Measurements from ENCODE around the gene SLC25A25.
A peak's percentile ranks its signal among the peaks of the same experiment; 100 is the strongest.
"Not testable (repeated sequence)": the region's sequence is repeated elsewhere in the genome, so short reads cannot be mapped to it uniquely, and the experiment has no call there.

The SLC25A25 gene

DNA sequence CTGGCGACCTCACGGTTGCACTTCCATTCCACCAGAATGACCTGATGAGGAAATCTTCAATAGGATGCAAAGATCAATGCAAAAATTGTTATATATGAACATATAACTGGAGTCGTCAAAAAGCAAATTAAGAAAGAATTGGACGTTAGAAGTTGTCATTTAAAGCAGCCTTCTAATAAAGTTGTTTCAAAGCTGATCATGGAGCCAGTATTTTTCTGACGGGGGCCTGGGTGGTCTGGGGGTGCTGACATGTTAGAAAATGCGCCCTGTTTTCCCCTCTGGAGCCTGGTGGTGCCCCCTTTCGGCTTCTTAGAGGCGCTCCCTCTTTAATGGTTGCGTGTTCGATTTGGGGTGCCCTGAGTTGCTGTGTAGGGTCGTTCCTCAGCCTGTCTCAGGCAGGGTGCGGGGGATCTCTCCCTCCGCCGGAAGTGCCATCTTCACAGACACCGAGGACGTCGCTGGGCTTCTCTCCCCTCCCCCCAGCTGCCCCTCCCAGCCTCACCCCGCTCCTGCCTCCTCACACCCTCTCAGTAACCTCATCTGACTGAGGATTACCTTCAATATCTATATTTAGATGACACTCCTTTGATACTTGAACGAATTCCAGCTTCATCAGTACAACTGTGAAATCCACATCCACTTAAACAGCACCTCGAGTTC, 41.1 kb downstream of the SLC25A25 start:
- DNase-seq (ENCODE audit: low spot score) = no peak

DNA sequence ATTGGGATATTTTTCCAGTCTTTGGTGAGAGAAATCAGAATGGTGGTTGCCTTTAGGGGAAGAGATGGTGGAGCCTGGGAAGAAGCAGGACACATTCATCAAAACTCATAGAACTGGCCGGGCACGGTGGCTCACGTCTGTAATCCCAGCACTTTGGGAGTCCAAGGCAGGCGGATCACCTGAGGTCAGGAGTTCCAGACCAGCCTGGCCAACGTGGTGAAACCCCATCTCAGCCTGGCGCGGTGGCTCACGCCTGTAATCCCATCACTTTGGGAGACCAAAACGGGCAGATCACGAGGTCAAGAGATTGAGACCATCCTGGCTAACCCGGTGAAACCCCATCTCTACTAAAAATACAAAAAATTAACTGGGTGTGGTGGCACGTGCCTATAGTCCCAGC, 43.7 kb downstream of the SLC25A25 start:
- not testable (repeated sequence) for DNase-seq (ENCODE audit: low spot score)

DNA sequence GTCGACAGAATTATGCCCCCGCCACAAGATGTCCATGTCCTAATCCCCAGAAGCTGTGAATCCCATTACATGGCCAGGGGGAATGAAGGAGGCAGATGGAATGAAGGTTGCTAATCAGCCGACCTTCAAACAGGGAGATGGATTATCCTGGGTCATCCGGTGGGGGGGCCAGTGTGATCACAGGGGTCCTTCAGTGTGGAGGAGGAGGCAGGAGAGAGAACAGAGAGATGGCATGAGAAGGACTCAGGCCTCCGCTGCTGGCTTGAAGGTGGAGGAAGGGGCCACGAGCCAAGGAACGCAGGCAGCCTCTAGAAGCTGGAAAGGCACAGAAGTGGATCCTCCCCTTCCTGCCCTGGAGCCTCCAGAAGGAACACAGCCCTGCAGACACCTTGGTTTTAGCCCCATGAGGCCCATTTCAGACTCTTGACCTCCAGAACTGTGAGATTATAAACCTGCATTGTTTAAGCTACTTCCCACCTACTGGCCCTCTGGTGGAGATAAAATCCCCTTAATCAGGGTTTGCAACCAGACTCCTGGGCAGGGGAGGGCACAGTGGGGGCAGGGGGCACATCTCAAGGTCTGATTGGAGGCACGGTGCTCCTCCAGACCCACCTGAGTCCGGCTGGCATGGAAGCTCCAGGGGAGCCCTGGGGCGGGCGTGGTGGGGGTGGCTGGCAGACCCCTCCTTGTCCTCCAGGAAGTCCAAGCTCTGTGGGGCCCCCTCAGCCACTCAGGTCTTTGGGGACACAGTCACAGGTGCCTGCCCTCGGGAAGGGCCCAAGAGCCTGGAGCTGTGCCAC, 45.7 kb downstream of the SLC25A25 start:
- no peak for DNase-seq (ENCODE audit: low spot score)

DNA sequence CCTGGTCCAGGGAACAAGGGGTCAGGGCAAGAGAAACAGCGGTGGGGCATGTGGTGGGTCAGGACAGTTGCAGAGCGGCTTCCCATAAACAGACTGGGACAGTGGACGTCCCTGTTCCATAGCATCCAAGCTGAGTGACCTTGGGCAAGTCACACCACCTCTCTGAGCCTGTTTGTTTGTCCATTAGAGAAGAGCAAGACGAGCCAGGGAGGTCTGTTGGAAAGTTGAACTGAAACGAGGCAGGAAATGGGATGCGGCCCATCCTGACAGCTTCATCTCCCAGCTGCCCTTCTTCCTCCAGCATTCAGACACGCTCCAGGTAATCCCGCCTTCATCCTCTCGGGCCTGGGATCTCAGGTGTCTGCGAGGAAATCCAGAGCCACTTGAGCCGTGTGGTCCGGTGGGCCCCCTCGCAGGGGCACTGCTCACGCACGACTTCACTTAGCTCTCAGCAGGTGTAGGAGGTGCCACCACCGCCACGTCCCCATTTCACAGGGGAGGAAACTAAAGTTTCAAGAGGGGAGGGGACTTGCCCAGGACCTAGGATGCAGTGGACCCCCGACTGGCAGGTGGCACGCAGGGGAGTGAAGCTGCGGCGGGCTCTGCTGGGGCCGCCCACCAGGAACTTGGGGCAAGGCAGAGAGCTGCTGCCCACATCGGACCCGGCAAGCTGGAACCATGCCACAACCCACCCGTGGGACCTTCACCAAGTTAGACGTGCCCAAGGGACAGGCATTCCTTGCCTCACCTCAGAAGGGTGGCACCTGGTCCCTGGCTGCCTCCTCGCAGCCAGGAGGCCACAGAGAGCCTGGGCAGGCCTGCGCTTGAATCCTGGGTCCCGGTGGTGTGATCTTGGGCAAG, 46.5 kb downstream of the SLC25A25 start:
- no peak for DNase-seq (ENCODE audit: low spot score)

DNA sequence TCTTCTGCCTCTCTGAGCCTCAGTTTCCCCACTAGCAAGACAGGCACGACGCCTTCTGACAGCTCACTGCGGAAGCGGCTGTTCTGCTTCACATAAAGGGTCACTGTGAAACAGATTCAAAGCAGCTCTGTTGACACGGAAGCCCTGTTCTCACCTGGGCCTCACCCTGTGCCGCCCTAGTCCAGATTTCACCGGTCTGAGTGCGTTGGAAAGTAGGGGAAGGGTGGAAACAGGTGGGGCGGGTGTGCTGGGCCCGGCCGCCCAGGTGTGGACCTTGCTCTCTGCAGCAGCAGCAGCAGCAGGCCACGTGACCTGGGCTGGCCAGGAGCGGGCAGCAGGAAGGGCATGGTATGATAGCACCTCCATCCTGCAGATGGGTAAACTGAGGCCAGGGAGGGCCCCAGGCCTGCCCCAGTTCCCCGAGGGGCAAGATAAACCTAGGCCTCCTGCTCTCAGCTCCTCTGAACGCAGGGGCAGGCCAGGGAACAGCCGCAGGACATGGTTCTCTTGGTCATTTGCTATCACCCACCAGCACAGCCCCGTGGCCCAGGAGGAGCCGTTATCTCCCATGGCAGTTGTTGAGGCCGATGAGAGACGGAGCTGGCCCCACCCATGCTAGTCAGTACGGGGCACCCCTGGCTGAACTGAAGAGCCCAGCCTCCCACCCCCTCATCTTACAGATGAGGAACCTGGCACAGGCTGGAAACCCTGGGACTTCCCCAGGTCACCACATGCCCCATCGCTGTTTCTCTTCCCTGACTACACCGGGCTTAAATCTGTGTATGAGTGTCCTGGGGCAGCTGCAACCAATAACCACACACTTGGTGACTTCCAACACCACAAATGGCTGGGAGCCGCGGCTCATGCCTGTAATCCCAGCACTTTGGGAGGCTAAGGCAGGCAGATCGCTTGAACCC, 47.4 kb downstream of the SLC25A25 start:
- peak; percentile 75 for DNase-seq (ENCODE audit: low spot score)

DNA sequence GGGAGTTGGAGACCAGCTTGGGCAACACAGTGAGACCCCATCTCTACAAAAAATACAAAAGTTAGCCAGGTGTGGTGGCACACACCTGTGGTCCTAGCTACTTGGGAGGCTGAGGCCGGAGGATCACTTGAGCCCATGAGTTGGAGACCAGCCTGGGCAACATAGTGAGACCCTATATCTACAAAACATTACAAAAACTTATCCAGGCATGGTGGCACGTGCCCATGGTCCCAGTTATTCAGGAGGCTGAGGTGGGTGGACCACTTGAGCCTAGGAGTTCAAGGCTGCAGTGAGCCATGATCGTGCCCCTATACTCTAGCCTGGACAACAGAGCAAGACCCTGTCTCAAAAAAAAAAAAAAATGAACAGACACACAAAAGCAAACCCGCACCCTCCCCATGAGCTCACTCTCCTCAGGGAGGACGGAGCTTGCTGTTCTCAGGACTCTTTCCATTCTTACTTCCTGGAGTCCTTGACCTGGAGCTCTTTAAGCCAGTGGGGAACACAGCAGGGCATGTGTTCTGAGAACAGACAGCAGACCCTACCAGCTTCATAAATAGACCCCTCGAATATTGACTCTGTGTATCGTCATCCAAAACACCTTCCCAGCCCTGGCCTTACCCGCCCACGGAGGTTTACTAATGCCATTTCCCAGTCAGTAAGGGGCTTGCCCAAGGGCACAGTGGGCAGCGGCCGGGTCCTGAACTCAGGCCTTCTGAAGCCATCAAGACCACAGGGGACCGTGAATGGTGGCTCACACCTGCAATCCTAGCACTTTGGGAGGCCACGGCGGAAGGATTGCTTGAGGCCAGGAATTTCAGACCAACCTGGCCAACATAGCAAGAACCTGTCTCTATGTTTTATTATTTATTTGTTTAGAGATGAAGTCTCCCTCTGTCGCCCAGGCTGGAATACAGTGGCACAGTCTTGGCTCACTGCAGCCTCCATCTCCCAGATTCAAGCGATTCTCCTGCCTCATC, 48.4 kb downstream of the SLC25A25 start:
- DNase-seq (ENCODE audit: low spot score) = no peak

DNA sequence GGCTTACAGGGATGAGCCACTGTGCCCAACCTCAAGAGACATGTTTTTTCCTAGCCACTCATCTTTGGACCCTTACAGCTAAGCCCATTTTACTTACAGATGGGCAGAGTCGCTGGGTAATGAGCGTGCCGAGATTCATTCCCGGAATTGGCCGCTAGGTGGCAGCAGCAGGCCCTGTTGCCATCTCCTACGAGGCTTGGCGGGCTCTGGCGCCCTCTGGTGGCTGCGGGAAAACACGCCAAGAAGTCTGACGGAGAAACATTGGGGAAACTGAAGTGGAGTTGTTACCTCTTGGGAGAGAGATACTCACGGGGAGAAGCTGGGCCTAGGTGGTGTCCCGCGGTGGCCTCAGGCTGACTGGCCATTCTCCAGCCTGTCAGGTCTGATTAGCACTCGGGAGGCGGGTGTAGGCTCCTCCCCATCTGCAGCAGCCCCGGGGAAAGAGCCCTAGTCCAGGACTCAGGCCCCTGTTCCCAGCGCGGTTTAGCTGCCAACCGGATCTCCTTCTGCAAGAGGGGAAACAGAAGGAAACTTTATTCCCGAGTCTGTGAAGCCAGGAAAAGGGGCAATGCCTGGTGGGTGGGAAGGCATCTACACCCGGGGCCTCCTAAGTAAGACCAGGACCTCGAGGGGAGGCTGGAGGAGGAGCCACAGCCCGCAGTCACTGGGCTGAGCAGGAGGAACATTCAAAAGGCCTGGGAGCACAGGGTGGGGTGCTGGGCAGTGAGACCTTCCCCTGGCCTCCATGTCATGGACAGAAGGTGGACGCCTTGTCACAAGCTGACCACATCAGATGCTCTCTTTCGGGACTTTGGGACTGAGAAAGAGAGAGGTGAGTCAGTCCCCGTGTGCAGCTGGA, 49.8 kb downstream of the SLC25A25 start:
- peak; percentile 89 for DNase-seq (ENCODE audit: low spot score)

DNA sequence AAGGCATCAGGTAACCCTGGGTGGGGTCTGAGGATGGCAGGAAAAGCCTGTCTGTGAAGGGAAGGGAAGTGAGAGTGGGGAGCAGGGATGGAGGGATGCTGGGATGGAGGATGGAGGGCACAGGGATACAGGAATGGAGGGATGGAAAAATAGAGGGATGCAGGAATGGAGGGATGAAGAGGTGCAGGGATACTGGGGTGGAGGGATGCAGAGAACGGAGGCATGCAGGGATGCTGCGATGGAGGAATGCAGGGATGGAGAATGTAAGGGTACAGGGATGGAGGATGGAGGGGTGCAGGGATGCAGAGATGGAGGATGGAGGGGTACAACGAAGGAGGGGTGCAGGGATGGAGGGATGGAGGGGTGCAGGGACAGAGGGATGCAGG, 50.4 kb downstream of the SLC25A25 start:
- no peak for DNase-seq (ENCODE audit: low spot score)

DNA sequence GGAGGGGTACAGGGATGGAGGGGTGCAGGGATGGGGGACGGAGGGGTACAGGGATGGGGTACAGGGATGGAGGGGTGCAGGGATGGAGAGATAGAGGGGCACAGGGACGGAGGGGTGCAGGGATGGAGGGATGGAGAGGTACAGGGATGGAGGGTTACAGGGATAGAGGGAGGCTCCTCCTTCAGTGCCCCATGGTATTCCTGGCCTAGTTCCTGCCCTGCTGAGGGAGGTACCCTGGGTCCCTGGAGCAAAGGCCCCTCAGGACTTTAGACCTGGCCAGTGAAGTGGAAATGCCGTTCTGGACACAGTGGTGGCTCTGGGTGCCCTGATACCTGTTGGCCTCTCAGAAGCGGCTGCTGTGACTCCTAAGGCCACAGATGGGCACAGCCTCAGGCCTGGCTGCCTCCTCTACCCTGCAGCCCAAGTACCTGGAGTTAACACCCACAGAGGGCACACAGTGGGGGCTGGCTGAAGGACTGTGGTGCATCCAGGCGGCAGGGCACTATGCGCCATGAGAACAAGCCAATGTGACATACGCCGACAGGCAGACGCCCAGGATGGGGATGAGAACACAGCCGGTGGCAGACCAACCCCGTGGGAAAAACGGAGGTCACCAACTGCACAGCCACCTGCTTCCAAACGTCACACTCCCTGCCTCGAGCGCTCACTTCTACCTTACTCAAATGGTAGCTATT, 51.1 kb downstream of the SLC25A25 start:
- DNase-seq (ENCODE audit: low spot score) = no peak

DNA sequence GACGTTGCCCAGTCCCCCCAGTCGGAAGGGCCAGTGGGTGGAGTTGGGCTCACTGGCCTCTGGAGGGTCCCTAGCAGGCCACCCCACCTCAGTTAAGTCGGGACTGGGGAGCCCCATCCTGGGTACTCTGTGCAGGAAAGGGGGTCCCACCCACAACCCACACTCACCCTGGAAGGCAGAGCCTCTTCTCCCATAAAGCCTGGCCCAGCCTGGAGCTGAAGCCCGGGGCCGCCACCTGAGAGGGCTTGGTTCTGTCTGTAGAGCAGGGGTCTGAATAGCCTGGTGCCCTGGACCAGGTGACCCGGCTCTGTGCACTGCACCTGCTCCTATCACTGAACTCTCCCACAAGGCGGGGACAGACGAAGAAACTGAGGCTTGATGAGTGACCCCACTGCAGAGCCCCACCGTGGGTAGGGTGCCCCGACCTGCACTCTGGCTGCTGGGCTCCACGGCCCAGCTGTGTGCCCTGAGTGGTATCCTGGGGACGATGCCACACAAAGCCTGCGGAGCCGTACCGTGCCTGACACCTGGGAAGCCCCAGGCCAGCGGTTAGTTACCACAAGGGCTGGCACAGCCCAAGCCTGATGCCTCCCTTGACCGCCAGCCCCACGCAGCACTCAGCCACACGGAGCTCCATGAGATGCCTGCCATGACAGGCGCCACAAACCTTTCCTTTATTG, 52.2 kb downstream of the SLC25A25 start:
- no peak for DNase-seq (ENCODE audit: low spot score)

DNA sequence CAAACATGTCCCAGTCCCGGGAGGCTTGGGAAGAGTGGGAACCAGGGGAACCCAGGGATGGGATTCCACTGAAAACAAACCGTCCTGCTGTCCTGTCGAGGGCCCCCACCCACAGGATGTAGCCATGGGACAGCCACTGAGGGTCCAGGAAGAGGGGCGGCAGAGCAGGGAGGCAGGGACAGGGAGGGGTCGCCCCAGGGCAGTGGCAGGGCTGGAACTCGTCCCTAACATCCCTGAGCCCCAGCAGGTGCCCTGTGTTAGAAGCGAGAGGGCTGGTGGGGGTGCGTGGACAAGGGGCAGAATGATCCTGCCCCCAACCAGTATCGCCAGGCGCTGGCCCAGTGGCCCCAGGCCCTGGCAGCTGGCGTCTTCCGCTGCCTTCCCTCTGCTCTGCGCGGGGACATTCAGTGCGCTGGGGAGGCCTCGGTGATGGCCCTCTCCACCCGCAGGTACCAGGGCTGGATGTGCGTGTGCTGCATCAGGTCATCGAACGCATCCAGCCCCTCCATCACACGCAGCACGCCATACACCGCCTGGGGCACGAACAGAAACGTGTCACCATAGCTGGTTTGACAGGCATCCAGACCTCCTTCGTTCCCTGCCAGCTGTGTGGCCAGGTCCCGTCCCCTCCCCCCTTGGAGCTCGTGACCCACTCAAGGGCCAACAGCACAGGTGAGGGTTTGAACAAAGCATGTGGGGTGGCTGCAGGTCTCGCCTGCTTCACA, 52.9 kb downstream of the SLC25A25 start:
- no peak for DNase-seq (ENCODE audit: low spot score)

DNA sequence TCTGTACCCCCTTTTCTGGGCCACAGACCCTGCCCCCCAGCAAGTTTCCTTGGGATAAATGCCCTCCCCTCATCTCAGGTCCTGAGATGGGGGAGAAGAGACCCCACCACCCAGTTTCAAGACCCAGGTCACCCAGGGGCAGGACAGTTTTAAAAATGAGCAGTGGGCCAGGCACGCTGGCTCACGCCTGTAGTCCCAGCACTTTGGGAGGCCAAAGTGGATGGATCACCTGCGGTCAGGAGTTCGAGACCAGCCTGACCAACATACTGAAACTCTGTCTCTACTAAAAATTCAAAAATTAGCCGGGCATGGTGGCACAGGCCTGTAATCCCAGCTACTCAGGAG, 53.4 kb downstream of the SLC25A25 start:
- no peak for DNase-seq (ENCODE audit: low spot score)

DNA sequence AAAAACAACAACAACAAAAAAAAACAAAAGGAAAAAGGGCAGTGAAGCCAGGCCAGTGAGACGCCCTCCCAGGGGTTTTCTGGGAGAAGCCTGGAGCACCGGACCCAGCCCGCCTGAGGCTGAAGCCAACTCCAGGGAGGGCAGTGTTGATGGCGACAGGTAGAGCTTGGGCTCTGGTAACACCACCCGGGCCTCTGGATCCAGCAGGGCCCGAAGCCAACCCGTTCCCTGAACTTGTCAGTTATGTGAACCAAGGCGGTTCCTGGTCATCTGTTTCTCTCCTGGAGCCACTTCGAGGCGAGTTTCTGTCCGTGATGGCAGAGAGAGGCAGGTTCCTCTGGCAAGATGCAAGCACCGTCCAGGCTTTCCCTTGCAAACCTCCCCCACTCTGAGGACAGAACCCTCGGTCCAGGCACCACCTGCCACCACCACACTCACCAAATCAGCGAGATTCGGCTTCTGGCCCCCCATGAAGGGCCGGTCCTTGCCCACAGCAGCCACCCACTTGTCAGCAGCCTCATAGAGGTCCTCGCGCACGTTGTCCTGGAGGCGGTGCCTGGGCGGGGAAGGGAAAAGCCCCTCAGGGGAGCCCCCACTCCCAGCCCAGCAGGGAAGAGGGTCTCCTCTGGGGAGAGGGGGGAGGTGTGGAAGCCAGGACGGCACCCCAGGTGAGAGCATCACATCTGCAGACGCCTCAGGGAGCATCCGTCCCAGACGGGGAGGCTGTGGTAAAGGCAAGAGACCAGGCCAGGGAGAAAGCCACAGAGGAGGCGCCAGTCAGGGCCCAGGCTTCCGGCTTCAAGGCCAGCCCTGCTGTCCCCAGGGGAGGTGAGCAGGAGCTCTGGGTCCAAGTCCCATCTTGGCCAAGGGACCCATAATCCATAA, 54.1 kb downstream of the SLC25A25 start:
- DNase-seq (ENCODE audit: low spot score) = no peak

DNA sequence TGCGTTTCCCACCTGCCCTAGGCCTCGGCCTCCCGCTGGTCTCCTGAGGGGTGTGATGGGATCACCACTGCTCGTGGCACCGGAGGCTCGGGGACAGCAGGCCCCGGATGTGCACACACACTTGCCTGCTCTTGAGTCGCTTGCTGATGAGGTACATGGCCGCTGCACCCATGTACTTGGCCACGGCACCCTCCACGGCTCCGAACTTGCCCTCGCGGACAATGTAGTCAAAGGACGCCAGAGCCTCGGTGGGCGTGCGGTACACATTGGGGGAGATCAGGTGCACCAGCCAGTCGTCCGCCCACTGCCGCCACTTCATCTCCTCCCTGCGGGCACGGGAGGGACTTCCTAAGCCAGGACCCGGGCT, 54.8 kb downstream of the SLC25A25 start:
- no peak for DNase-seq (ENCODE audit: low spot score)

DNA sequence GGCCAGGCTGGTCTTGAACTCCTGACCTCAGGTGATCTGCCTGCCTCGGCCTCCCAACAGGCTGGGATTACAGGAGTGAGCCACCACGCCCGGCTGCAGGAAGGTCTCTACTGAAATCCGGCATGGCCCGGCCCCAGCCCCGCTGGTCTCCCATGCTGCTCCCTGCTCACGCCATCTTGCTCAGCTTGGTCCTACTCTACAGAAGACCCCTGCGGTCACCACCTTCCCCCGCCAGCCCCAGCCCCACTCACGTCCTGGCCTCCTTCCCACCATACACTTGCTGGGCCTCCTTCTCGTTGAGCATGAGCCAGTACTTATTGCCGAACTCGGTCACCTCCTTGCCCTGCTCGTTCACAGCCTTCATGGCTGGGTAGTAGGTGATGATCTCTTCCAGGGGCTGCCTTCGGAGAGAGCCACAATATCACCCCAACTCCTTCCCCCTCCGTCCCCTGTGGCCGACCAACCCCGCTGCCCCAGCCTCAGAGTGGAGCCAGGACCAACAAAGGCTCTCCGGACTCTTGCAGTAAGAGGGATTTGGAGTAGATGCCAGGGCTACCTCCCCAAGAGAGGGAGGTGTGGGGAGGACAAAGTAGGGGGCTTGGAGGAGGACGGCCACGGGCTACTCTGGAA, 55.5 kb downstream of the SLC25A25 start:
- no peak for DNase-seq (ENCODE audit: low spot score)

DNA sequence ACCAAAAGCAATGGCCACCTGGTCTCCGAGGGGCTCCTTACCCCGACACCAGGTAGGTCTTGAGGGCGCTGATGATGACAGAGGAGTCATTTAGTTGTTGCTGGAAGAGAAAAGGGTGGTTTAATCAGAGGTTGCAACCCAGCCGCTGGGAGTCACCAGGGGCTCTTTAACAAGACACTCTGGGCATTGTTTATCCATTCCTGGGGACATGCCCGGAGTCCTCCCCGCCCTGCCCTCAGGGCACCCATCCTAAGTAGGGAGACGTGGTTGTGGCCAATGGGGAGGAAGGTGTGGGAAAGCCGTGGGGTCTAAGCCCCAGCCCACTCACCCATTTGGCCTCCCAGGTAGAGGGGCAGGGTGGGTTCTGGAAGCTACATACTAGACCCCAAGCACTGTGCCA, 56.4 kb downstream of the SLC25A25 start:
- DNase-seq (ENCODE audit: low spot score) = no peak
